T-cell (primary cell): ENCODE results near the gene PRB4. TPM values are rescaled to one million over a fixed set of nuclear protein-coding genes. Genes with fewer than 3 reads are reported as not detected.
"Not testable (repeated sequence)": the region's sequence is repeated elsewhere in the genome, so short reads cannot be mapped to it uniquely, and the experiment has no call there.

ENCODE experiments used
- ATAC-seq, 4 experiments: fragments of 200-7000 bp in 3 of 4; fragments of 150-1000 bp in 1 of 4; cut with Tn5 transposase; replicated peaks in 1 of 4; 1 replicate in 3 of 4; 2 replicates in 1 of 4; pipeline ENCODE4 v1.10.0; 2021; ENCODE audit warnings: moderate library complexity in 3 of 4, mild to moderate bottlenecking in 2 of 4, moderate number of reproducible peaks in 1 of 4
- CTCF ChIA-PET, 2 donors: fragments of 300-600 bp; sonication (Branson Sonifier 250); formaldehyde crosslinking; loops; one replicate each; lab custom pipeline; 2022; ENCODE audit warnings: antibody characterized with exemption in 2 of 2; lab: Charles Lee
- POLR2A ChIA-PET, 2 donors: fragments of 300-600 bp; sonication (Branson Sonifier 250); formaldehyde crosslinking; loops; one replicate each; lab custom pipeline; 2022; ENCODE audit warnings: antibody characterized with exemption in 2 of 2; lab: Charles Lee
- DNase-seq, 35 experiments: peaks; one replicate each; pipeline versions ENCODE4 v3.0.0 to v3.0.0-alpha.2; 2013 to 2023
- H3K27ac ChIP-seq: one replicate; pipeline ENCODE4 v1.5.1; 2013; ENCODE audit warnings: low read length
- H3K27me3 ChIP-seq, 2 experiments: replicated peaks in 1 of 2; 1 replicate in 1 of 2; 2 replicates in 1 of 2; pipeline versions ENCODE4 v1.6.1 to v1.7.0; 2013; ENCODE audit warnings: low read length in 1 of 2, mixed read lengths in 1 of 2; ENCODE audit not compliant: control insufficient read depth in 2 of 2, insufficient read depth in 2 of 2; ENCODE audit errors: extremely low read depth in 1 of 2
- H3K36me3 ChIP-seq, 2 donors: 1 replicate in 1 of 2; 2 replicates in 1 of 2; pipeline versions ENCODE4 v1.6.1 to v1.7.0; 2013; ENCODE audit warnings: low read length in 1 of 2; ENCODE audit not compliant: control insufficient read depth in 2 of 2, insufficient read depth in 1 of 2; ENCODE audit errors: extremely low read depth in 1 of 2
- H3K4me1 ChIP-seq, 2 experiments: 1 replicate in 1 of 2; 2 replicates in 1 of 2; pipeline versions ENCODE4 v1.6.1 to v1.7.0; 2013; ENCODE audit warnings: low read length in 2 of 2, mixed read lengths in 1 of 2; ENCODE audit not compliant: insufficient read depth in 2 of 2, control insufficient read depth in 1 of 2; ENCODE audit errors: extremely low read depth in 1 of 2
- H3K4me3 ChIP-seq, 2 donors: 1 replicate in 1 of 2; 2 replicates in 1 of 2; pipeline versions ENCODE4 v1.5.1 to v1.7.0; 2013; ENCODE audit warnings: mild to moderate bottlenecking in 2 of 2, low read length in 1 of 2, moderate library complexity in 1 of 2; ENCODE audit not compliant: control insufficient read depth in 1 of 2; ENCODE audit errors: extremely low read depth in 1 of 2
- H3K9me3 ChIP-seq: 2 replicates; pipeline ENCODE4 v1.7.0; 2013
- H3K27ac Mint-ChIP-seq, 2 donors: one replicate each; pipeline ENCODE4 v1.8.0; 2020 to 2021; ENCODE audit warnings: mild to moderate bottlenecking in 2 of 2, mixed read lengths in 2 of 2
- H3K27me3 Mint-ChIP-seq, 2 donors: one replicate each; pipeline ENCODE4 v1.8.0; 2021 to 2022; ENCODE audit warnings: mixed read lengths in 2 of 2
- H3K36me3 Mint-ChIP-seq: one replicate; pipeline ENCODE4 v1.8.0; 2021; ENCODE audit warnings: mixed read lengths
- H3K4me1 Mint-ChIP-seq, 3 donors: one replicate each; pipeline ENCODE4 v1.8.0; 2020 to 2022; ENCODE audit warnings: mixed read lengths in 3 of 3, mild to moderate bottlenecking in 1 of 3
- H3K4me3 Mint-ChIP-seq, 3 donors: one replicate each; pipeline ENCODE4 v1.8.0; 2020 to 2022; ENCODE audit warnings: mild to moderate bottlenecking in 3 of 3, mixed read lengths in 3 of 3, moderate library complexity in 3 of 3
- H3K9me3 Mint-ChIP-seq, 3 donors: one replicate each; pipeline ENCODE4 v1.8.0; 2020 to 2022; ENCODE audit warnings: mixed read lengths in 3 of 3
- WGBS: methylation state at CpG from one replicate; pipeline ENCODE4 v1.1.5; 2013; ENCODE audit warnings: missing lambda C conversion rate; ENCODE audit not compliant: insufficient coverage; 5-methylcytosine and 5-hydroxymethylcytosine counted together
- total RNA-seq, 35 experiments: library from RNA in 6 of 35; stranded (reverse) in 6 of 35; fragments of 120-200 nt in 1 of 35; gene quantifications; one replicate each; pipeline versions ENCODE4 v1.2.1 to v1.2.4 and lab custom pipeline; 2013 to 2026

Gene PRB4
- total RNA-seq (not detected), total RNA-seq (lab: John Stamatoyannopoulos, UW) (0 to 0.25 (median 0) reads per million in 29 experiments)
- total RNA-seq (2013), result not detected

GRCh38 chr12:11310336-11310735 is at the start of gene PRB4:
TSS of gene PRB4 (minus strand) at chr12:11310436. CDS start at chr12:11310398, 38 bp downstream.
- POLR2A ChIA-PET, result no interaction called here
- H3K4me1 ChIP-seq, result no peaks in the 10 kb centered on the region
- no peaks in the 10 kb centered on the region for H3K36me3 ChIP-seq
- Mint-ChIP-seq H3K27me3 (peaks cover 0 to 4% of the 10 kb centered on the region in 2 donors), H3K9me3 (peaks cover 22 to 43% (median 35%) of the 10 kb centered on the region in 3 donors), H3K4me3 (no peak within 1 kb of the TSS), H3K27ac (no peak within 1 kb of the TSS), H3K4me1 (no peaks in the 10 kb centered on the region), H3K36me3 (peaks cover 30% of the 10 kb centered on the region)
- ATAC-seq (no peak), DNase-seq (no peak)
- no peak within 1 kb of the TSS for H3K4me3 ChIP-seq
- no peaks in the 10 kb centered on the region for H3K9me3 ChIP-seq
- WGBS, result 38% methylated on average over 2 of the region's 3 CpGs
- no peak within 1 kb of the TSS for H3K27ac ChIP-seq
- H3K27me3 ChIP-seq, result peaks cover 0 to 7% of the 10 kb centered on the region in 2 experiments
- CTCF ChIA-PET, result no interaction called here

- H3K27me3 Mint-ChIP-seq, H3K27ac ChIP-seq, H3K36me3 ChIP-seq, H3K27ac Mint-ChIP-seq, CTCF ChIA-PET, H3K4me3 ChIP-seq, H3K36me3 Mint-ChIP-seq, POLR2A ChIA-PET, H3K9me3 Mint-ChIP-seq, H3K4me3 Mint-ChIP-seq, H3K4me1 Mint-ChIP-seq, H3K9me3 ChIP-seq, H3K4me1 ChIP-seq, DNase-seq, ATAC-seq: not testable (repeated sequence)
- no CpG with 5 or more reads among the region's 2 CpGs for WGBS
- H3K27me3 ChIP-seq, result peaks cover 0 to 11% of the 10 kb centered on the region in 2 experiments
Measured at GRCh38 chr12:11351736-11352135, 41.5 kb upstream of the PRB4 start.

- Mint-ChIP-seq H3K27me3 (no peaks in the 10 kb centered on the region), H3K36me3 (peaks cover 3% of the 10 kb centered on the region), H3K4me1 (no peaks in the 10 kb centered on the region), H3K9me3 (peaks cover 3 to 4% (median 3%) of the 10 kb centered on the region in 3 donors), H3K4me3 (no peak overlapping the region), H3K27ac (no peak overlapping the region)
- H3K27me3 ChIP-seq, result peaks cover 0 to 3% of the 10 kb centered on the region in 2 experiments
- no peak overlapping the region for H3K27ac ChIP-seq
- H3K4me1 ChIP-seq, result no peaks in the 10 kb centered on the region
- ChIA-PET CTCF (no interaction called here), POLR2A (no interaction called here)
- H3K36me3 ChIP-seq, result no peaks in the 10 kb centered on the region
- 83% methylated on average over 9 of the region's 9 CpGs for WGBS
- ATAC-seq, result no peak
- no peak for DNase-seq
- H3K9me3 ChIP-seq, result no peaks in the 10 kb centered on the region
- no peak overlapping the region for H3K4me3 ChIP-seq
Measured at GRCh38 chr12:11348439-11348838, 38.2 kb upstream of the PRB4 start.

- H3K4me3 Mint-ChIP-seq, result no peak overlapping the region
- Histone ChIP-seq H3K36me3 (no peaks in the 10 kb centered on the region), H3K4me3 (no peak overlapping the region), H3K4me1 (no peaks in the 10 kb centered on the region), H3K27me3 (no peaks in the 10 kb centered on the region), H3K27ac (no peak overlapping the region), H3K9me3 (no peaks in the 10 kb centered on the region)
- no peak for DNase-seq
- H3K9me3 Mint-ChIP-seq, result peaks cover 3 to 4% (median 3%) of the 10 kb centered on the region in 3 donors
- no peaks in the 10 kb centered on the region for H3K4me1 Mint-ChIP-seq
- H3K27me3 Mint-ChIP-seq, result no peaks in the 10 kb centered on the region
- 83% methylated on average over 1 of the region's 6 CpGs for WGBS
- H3K36me3 Mint-ChIP-seq, result peaks cover 3% of the 10 kb centered on the region
- H3K27ac Mint-ChIP-seq, result no peak overlapping the region
- CTCF ChIA-PET, result interaction anchor here in 1 of 2 donors (0.6 kb wide), 1 partner anchor 437 kb away, joined by 3 read pairs; no protein-coding TSS in a partner anchor
- POLR2A ChIA-PET, result no interaction called here
- no peak for ATAC-seq
Measured at GRCh38 chr12:11347810-11348209, 37.6 kb upstream of the PRB4 start.

GRCh38 chr12:11344500-11344899 is 34.3 kb upstream of the PRB4 start:
- H3K27ac Mint-ChIP-seq, result no peak overlapping the region
- H3K9me3 Mint-ChIP-seq, result peaks cover 3 to 6% (median 4%) of the 10 kb centered on the region in 3 donors
- H3K36me3 ChIP-seq, result no peaks in the 10 kb centered on the region
- peaks cover 14% of the 10 kb centered on the region for H3K36me3 Mint-ChIP-seq
- no peaks in the 10 kb centered on the region for H3K4me1 Mint-ChIP-seq
- no peaks in the 10 kb centered on the region for H3K9me3 ChIP-seq
- POLR2A ChIA-PET, result no interaction called here
- no peak for ATAC-seq
- H3K27me3 ChIP-seq, result peaks cover 0 to 5% of the 10 kb centered on the region in 2 experiments
- no peaks in the 10 kb centered on the region for H3K4me1 ChIP-seq
- no peak for DNase-seq
- no peak overlapping the region for H3K27ac ChIP-seq
- peaks cover 0 to 4% of the 10 kb centered on the region in 2 donors for H3K27me3 Mint-ChIP-seq
- no peak overlapping the region for H3K4me3 ChIP-seq
- WGBS, result no CpG with 5 or more reads among the region's 2 CpGs
- CTCF ChIA-PET, result interaction anchor here in 1 of 2 donors (0.5 kb wide), 1 partner anchor 142 kb away, joined by 3 read pairs; no protein-coding TSS in a partner anchor
- no peak overlapping the region for H3K4me3 Mint-ChIP-seq

GRCh38 chr12:11324426-11324825 is 14.2 kb upstream of the PRB4 start:
- H3K9me3 Mint-ChIP-seq, result peaks cover 5 to 6% (median 6%) of the 10 kb centered on the region in 3 donors
- ChIA-PET POLR2A (interaction anchor here in 1 of 2 donors (0.7 kb wide), 1 partner anchor 381 kb away, joined by 4 read pairs; no protein-coding TSS in a partner anchor), CTCF (no interaction called here)
- H3K27ac Mint-ChIP-seq, result no peak overlapping the region
- no peak overlapping the region for H3K4me3 Mint-ChIP-seq
- Histone ChIP-seq H3K27me3 (no peaks in the 10 kb centered on the region), H3K4me3 (no peak overlapping the region), H3K27ac (no peak overlapping the region), H3K4me1 (no peaks in the 10 kb centered on the region), H3K36me3 (no peaks in the 10 kb centered on the region), H3K9me3 (no peaks in the 10 kb centered on the region)
- WGBS, result no CpG with 5 or more reads among the region's 3 CpGs
- ATAC-seq (no peak), DNase-seq (no peak)
- no peaks in the 10 kb centered on the region for H3K4me1 Mint-ChIP-seq
- H3K36me3 Mint-ChIP-seq, result peaks cover 6% of the 10 kb centered on the region
- H3K27me3 Mint-ChIP-seq, result no peaks in the 10 kb centered on the region
